Superior temporal gyrus (tissue), 1 donor: Measurements from ENCODE around the gene TENM4.

Experiments used
- DNase-seq: peaks from one replicate; pipeline ENCODE4 v3.0.0-alpha.2; 2016; ENCODE audit errors: extremely low spot score

Gene TENM4

DNA sequence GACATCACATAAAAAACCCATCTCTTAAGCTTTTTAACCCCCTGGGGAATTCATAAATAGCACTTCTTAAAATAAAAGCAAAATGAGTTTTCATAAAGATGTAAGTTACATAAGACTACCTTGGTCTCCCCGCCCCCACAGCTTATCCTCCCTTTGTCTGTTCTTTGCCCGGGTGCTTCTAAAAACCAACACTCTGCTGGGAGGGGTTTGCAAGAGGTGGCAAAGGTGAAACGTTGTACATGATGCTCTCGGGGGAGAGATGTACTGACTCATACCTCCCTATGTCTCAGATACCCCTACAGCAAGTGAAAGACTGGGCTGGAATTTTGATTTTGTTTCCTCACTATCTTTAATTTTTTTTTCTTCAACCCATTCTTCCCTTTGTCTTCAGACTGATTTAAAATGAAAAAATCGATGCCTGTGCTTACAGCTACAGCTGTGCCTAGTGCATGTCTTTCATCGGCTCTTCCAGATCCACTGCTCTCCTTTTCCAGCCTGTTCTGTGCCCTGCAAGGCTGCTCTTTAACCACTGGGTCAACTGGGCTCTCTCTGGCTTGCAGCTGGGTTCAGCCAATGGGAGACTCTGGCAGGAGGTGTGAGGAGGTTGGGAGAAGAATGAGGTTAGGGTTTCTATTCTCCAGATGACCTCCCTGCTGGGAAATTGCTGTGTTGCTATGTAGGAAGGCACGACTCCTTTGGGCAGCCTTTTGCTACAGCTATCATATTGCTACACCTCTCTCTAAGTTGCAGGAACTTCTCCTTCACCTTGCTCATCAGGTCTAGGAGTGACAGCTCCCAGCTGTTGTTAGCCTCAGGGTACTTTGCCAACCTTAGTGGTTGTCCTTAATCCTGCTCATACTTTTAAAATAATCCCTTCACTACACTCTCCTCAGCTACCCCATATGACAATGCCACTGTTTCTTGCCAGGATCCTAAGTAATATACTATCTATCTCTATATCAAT, 266.5 kb downstream of the TENM4 start:
- DNase-seq: peak; percentile 15

DNA sequence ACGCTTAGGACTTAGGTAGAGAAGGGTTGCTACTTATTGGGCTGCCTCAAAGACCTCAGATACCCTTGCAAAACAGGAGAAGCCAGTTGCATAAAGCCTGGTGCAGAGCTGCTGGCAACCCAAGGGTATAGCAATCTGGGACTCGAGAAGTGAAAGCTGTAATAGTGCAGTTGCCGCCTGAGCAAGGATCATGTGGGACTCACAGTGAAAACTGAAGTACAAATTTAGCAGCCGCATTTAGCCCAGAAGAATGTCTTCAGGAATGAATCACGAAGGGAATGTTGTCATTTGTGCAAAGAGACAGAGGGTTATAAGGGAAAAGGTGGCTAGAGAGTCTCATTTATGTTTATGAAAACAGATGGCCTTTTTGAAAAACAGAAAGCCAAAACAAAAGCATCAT, 267.2 kb downstream of the TENM4 start:
- DNase-seq: peak; percentile 81

DNA sequence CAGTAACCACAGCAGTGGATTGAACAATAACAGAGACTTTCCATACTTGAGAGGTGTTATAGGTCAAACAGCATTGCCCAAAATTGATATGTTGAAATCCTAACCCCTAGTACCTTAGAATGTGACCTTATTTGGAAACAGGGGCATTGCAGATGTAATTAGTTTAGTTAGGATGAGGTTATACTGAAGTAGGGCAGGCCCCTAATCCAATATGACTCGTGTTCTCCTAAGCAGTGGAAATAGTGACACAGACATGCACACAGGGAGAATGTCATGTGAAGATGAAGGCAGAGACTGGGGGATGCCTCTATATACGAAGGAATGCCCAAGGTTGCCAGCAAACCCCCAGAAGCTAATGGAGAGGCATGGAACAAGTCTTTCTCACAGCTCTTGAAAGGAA, 270.5 kb downstream of the TENM4 start:
- no peak for DNase-seq

DNA sequence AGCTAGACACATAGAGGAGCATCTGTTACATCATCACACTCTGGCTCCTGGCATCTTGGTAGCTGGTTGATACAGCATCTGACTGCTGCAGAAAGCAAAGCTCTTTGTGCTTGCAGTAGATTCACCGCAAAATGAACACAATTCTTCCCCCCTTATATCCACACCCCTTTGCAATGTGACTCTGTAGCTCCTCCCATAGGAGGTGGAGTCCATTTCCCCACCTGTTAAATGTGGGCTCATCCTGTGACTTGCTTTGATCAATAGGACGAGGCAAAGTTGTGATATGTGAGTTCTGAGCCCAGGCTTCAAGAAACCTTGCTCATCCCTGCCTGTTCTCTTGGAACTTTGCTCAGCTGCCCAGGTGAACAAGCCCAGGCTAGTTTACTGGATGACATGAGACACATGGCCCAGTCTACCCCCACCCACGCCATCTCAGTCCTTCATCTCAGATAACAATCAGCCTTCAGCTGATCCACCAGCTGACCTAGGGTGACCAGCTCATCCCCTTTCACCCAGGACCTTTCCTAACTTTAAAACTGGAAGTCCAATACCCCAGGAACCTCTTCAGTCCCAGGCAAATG, 272.2 kb downstream of the TENM4 start:
- peak; percentile 20 for DNase-seq

DNA sequence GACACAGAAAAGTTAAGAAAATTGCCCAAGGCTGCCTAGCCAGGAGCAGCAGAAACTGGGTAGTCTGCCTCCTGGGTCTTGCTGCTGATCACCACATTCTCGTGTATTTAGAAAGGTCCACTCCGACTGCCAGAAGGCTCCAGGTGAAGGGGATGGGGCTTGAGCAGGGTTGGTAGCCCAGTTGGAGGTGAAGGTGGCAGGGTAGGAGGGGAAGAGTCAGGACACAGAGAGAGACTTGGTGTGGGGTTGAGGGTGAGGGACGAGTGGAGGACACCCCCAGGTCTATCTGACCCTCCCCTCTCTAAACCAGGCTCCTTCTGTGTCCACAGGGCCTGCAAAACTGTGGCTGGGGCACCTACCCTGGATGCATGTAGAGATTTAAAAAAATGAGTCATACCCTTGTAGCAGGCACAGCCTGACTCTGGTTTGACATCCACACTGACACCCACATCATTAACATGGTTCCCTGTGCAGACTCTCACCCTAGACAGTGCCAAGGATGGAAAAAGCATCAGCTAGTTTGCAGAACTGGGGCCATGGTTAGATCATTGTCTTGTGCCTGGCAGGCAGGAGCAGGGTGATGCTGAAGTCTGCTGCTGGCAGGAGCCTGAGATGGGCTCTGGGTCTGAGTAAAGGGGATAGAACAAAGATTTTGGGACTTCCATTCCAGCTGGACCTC, 273.2 kb downstream of the TENM4 start:
- DNase-seq: peak; percentile 53

DNA sequence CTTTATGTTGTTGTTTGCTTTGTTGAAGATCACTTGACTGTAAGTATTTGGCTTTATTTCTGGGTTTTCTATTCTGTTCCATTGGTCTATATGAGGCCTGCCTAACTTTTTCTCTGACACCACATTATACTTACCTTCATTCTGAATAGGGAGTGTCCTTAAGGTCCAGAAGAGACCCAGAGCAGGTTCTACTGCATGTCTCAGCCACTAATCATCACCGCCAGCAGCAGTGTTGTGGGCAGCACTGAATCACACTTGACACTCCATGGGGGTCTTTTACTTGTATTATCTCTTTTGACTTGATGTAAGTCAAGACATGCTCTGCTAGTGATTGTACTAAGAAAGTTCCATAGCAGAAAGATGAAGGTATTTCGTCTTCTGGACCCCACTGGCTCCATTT, 274.9 kb downstream of the TENM4 start:
- DNase-seq: no peak

DNA sequence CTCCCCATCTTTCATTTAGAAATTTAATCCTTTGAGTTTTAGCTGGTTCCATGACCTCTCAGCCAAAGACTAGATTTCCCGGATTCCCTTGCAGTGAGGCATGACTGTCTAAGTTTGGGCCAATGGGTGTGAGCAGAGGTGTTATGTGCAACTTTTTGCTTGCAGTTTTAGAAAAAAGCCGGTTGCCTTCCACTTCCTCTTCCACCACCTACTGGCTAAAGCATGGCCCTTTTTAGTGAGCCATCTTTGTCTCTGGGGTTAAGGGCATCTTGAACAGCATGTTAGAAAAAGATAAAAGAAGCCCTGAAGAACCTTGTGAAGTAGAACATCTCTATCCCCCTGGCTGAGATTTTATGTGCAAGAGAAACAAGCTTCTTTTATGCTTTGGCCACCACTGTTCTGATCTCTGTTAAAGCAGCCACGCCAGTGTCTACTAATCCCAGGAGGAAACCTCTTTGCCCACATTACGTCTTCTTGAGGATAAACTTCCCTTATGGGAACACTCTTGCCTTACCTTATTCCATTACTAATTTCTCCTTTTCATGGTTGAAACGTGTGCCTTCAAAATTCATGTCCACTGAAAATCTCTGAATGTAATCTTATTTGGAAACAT, 279.9 kb downstream of the TENM4 start:
- DNase-seq: no peak

DNA sequence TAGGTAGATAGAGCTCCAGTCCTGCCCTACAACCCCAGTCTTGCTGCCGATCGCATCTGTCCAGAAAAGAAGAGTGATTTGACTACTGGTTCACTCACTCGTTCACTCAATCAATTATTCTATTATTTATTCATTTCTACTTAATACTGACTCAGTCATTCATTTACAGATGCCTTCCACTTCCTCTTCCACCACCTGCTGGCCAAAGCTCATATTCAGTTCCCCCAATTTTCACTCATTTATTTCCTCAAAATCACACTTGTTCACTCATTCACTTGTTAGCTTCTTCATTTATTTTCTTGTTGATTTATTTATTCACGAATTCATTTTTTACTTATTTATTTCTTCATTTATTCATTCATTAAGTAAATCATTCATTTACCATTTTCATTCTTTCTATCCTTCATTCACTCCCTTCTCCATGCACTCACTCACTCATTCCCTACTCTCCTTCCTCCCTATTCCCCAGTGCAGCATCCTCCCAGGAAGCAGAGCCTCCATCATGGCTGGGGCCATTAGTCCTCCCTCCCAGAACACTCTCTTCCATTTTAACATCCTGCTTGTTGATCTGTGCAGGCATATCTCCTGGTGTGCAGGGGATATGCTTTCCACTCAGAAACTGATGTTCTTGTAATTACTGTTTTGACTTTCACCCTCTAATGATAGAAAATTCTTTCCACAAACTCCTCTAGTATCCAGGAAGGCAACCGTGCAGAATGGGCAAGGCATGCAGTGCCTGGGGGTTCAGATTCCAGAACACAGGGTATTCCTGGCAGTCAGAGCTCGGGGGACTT, 281.0 kb downstream of the TENM4 start:
- no peak for DNase-seq

DNA sequence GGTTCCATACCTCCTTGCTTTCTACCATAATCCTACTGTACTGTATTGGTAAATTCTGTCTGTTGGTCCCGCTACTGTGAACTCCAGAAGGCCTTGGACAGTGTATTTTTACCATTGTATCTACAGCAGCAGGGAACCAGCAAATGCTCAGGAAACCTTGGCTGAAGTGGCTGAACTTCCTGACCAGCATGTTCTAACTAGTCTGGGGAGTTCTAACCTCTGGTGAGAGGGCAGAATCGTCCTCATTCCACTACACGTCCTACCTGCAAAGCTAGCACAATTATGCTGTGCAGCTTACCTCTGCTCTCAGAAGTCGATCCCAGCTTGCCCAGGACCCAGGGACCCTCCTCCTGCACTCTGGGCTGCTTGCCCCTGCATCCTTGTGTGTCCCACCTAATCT, 283.1 kb downstream of the TENM4 start:
- DNase-seq: no peak

DNA sequence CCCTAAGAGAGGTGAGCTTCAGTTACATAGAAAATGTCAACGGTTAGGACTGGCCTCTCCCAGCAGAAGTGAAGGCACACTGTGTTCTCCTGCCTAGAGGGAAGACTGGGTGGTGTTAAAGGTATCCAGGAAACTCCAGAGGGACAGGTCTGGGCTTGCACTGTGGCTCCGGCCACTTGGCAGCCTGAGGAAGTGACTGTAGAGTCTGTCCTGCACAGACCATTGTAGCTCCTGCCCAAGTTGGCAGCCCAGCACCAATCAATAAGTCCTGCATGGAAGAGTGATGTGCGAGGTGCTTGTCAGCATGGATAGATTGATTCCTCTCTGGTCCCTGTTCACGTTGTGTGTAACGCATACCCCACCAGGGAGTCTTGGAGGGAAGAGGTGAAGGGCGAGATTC, 284.8 kb downstream of the TENM4 start:
- no peak for DNase-seq

DNA sequence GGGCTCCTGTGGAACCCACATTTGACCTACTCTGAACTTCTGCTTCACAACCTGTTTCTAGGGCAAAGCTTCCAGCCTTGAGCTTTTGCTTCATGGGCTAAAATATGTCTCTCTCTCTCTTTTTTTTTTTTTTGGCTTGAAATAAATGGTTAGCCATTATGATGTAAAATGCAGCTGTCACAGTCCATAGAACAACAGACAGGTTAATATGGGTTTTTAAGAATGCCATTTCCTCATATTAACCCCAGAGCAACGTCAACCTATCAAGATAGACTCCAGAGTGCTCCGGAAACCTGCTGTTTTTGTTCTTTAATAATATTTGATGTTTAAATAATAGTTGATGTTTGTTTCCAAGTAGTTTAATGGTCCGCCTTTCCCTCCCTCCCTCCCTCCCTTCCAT, 285.6 kb downstream of the TENM4 start:
- no peak for DNase-seq

DNA sequence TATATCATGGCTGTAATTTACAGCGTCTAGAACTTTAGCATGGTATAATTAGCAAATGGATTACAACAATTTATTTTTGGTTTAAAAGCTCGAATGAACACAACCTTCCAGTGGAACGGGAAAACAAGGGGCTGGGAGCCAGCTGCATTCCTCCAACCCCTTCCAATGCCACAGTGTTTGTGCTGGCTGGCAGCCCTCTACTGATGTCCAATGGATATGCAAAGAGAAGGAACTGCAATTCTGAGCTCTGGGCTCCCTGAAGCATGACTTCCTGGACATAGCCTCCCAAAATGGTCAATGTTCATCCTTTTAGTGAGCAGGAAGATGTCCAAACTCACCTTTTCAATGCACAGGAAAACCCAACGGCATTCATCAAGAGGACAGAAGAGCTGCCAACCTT, 288.3 kb downstream of the TENM4 start:
- peak; percentile 33 for DNase-seq

DNA sequence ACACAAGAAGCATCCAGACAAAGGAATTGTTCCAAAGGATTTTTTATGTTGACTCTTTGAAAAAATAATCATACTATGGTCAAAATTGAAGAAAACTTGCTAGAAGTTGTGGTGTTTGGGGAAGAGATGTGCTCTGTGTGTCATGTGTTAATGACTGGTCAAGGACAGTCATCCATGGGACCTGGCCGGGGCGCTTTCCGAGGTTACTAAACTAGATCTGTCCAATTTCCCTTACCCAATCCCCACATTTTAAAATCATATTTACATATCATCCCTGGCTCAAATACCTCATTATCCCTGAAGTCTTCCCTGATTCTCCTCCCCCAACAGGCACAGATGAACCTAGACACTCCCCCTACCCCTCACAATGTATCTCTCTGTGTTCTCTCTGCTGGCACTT, 289.4 kb downstream of the TENM4 start:
- DNase-seq: no peak

DNA sequence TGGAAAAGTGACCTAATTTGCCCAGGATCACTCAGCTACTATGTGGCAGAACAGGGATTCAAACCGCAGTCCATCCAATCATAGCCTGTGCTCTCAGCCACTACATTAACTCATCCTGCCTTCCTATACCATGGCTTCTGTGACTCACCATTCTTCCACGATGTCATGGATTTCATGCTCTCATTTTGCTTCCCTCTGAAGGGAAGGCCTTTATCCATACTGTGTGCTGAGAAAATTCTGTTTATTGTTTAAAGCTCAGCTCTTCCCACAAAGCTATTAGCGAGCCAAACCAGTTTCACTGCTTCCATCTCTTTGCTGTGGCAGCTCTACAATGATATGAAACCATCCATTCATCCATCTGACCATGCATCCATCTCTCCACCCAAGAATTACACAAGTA, 289.9 kb downstream of the TENM4 start:
- no peak for DNase-seq

DNA sequence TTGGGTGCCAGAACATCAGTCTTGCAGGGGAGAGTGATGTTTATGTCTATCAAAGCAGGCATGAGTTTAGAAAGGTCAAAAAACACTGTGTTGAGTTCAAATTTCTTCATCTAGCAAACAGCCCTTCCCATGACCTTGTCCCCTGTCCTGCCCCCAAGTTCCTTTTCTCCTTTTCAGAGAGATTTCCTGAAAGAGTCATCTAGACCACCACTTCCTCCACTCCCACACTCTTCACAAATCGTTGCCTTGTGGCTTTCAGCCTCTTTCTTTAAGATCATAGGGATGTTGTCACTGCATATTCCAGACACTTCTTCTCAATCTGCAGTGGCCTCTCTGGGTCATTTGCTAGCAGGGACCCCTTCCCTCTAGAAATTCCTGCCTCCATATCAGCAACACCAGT, 290.5 kb downstream of the TENM4 start:
- no peak for DNase-seq

DNA sequence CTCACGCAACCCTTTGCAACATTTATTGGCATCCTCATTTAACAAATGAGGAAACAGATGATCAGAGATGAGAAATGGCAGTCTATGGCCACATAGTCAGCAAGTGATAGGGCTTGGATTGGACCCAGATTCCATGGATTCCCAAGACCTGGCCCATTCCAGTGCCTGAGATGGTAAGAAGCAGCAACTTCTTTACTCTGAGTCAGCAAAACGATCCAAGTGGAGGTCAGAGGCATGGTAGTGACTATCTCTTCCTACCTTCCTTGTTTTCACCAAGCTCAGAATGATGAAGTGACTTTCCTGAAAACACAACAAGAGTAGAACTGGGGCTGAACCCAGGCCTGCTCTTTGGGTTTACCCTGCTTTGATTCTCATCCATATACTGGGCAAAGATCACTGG, 293.1 kb downstream of the TENM4 start:
- DNase-seq: no peak

DNA sequence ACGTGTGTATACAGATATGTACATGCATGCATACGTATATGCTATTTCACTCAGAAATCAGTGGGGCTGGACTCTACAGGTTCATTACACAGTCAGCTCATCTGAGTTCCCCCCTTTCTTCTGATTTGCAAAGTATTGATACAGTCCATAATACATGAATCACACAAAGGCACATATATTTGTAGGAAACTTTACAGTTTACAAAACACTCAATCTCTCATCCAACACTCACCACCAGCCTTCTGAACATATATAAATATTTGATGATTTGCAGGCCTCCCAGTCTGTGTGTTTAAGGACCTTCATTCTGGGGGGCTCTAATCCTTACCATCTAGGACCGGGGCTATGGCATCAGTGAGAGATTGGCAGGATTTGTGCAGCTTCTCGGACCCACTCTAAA, 293.8 kb downstream of the TENM4 start:
- no peak for DNase-seq

DNA sequence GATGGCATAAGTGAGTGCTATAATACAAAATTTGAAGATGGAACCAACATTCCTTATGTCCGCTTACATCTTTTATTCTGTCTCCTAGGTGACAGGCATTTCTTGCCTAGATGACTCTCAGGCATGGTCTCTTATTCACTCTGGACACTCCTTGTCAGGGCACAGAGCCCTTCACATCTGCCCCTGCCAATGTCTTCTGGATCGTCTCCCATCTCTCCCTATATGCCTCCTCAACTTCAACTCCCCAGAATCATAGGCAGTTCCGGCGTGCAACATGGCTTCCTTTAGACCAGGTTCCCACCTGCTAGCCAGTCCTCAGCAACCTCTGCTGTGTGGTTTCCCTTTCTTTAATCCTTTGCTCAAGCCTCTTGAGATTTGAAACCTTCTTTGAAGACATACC, 300.9 kb downstream of the TENM4 start:
- no peak for DNase-seq

DNA sequence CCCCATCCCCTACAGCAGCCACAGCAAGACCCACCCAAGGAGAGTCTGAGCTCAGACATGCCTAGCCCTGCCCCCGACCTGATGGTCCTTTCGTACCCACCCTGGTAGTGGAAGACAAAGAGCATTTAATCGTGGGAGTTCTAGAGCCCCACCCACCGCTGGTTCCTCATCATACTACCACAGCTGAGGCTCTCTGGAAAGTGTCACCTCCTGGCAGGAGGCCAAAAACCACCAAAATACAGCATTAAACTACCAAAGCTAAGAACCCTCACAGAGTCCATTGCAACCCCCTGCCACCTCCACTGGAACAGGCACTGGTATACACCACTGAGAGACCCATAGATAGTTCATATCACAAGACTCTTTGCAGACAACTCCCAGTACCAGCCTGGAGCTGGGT, 311.1 kb downstream of the TENM4 start:
- no peak for DNase-seq

DNA sequence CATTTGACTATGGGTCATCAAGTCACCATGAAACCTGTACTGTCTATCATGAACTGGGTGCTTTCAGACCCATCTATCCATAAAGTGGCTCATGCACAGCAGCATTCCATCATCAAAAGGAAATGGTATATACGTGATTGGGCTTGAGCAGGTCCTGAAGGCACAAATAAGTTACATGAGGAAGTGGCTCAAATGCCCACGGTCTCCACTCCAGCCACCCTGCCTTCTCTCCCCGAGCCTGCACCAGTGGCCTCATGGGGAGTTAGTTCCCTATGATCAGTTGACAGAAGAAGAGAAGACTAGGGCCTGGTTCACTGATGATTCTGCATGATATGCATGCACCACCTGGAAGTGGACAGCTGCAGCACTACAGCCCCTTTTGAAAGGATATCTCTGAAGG, 312.5 kb downstream of the TENM4 start:
- DNase-seq: no peak

DNA sequence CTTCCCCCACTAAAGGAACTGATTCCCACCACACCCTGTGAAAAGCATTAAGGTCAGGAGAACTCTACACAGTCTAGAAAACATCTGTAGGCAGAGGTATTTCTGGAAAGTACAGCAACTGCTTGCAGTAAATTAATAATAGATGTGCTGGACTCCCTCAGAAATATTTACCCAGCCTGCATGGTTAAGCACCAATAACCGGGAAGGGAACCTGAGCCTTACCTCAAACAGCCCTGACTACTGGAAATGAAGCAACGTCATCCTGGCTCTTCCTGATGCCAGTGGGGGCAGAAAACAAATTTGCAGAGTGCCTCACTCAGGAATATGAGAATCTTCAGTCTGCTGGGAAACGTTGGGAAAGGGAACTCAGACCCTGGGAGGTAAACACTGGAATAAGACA, 318.1 kb downstream of the TENM4 start:
- no peak for DNase-seq

DNA sequence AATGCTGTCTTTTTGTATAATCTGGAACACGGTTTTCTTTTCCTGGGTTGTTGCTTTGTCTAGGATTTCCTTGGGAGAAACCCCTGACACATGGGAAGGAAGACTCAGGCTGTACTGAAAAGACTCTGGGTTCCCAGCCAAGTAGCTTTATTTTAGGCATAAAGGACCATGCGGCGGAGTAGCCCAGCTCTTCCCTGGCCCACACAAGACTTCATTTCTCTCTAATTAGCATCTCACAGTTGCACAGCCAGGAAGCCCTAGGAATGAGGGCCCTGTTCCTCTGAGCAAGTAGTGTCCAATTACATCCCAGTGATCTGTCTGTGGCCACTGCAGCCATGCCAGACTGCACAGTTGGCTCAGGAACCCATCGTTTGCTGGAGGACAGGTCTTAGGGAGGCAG, 319.5 kb downstream of the TENM4 start:
- DNase-seq: peak; percentile 48
